GM18498 (cell line): ENCODE data around the gene TAS1R2.
"Not testable (repeated sequence)": the region's sequence is repeated elsewhere in the genome, so short reads cannot be mapped to it uniquely, and the experiment has no call there.

ENCODE experiments used
- ATAC-seq: cut with Tn5 transposase; IDR thresholded peaks from one replicate; pipeline ENCODE4 v1.9.1; 2021; ENCODE audit warnings: mild to moderate bottlenecking, moderate library complexity; ENCODE audit not compliant: unreplicated experiment

Gene TAS1R2

DNA sequence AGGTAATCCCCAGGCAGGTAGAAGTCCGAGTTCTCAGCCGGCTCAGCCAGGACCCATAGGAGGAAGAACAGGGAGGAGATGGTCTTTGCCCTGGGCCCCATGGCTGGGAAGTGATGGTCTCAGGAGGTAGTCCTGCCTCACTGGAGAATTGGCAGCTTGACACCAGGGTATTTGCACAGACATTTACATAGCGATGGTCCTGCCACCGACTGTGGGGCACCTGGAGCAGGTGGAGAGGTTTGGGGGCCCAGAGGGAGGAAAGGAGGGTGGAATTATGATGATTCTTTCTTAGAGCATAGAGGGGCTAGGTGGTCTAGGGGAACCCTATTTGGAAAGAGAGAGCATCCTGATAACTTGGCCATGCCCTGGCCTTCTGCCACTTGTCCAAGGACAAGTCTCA lies at the start of gene TAS1R2:
TSS of gene TAS1R2 (minus strand) at position 101 of the 400 bp plus-strand sequence. CDS start at position 101, 0 bp downstream.
- no peak for ATAC-seq

DNA sequence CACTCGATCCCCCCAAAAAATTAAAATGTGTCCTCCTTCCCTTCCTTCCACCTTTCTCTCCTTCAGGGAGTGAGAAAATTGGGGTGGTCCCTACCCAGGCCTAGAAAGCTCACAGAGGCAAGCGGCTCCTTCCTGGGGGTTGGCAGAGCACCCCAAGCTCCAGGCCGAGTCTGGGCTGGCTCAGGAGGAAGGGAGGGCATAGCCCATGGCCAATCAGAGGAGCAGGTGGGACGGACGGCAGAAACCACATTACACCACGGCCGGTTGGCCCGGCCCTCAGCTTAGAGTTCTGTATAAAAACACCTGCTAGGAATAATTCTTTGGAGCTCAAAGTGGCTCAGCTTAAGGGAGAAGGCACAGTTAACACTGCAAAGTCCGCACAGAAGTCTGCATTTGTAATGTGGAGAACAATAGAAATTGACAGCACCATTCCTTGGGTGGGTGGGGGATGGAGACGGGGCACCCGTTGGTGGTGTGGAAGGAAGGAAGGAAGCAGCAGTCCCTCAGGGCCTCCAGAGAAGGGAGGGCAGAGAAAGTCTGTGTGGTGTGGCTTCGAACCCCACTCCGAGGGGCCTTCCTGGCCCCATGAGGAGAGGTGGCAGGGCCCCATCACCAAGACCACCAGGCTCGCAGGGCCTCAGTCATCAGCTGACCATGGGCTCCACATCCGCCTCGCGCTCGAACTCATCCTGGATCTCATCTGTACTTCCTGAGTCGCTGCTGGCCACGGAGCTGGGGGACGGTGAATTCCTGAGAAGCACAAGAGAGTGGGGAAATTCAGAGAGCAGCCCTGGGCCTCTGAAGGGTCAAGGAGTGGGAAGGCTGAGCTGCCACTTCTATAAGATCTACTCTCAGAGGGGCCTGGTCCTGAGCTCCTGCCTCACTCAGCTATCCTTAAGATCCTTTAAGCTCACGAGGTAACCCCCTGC lies 48.7 kb upstream of the TAS1R2 start:
- no peak for ATAC-seq

DNA sequence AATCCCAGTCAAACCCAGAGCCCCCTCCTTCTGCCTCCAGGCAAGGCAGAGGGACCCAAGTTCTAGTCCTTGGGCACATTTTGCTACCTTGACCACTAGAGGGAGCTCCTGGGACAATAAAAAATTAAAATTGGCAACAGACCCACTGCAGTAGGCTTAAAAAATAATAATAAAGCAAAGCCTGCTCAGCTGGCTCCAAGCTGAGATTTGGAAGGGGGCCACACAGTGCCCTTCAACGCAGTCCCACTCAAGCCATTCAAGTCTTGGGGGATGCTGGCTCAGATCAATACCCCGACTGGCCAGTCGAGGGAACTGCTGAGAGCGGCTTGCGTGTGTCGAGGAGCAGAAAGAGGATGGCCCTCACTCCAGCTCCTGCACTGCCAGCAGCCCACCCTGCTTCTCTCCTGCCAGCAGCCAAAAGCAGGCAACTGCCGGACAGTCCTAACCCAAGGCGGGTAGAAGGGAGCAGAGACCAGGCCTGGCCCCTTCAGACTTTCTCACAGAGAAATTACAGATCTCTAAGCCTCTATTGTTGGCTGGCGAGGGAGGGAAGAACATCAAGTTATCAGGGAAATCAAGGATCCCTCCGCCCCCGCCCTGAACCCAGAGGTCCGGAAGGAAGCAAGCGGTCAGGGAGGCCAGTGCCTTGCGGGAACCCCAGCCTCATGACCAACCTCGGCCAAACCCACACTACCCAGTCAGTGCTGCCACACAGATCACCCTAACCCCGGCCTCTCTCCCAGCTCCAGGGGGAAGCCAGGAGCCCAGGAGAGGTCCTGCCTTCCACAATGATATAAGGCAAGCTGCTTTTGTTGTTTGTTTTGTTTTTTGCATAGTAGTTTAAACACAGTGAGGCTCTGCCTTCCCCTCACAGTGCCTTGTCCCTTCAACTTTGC lies 47.8 kb upstream of the TAS1R2 start:
- no peak for ATAC-seq

DNA sequence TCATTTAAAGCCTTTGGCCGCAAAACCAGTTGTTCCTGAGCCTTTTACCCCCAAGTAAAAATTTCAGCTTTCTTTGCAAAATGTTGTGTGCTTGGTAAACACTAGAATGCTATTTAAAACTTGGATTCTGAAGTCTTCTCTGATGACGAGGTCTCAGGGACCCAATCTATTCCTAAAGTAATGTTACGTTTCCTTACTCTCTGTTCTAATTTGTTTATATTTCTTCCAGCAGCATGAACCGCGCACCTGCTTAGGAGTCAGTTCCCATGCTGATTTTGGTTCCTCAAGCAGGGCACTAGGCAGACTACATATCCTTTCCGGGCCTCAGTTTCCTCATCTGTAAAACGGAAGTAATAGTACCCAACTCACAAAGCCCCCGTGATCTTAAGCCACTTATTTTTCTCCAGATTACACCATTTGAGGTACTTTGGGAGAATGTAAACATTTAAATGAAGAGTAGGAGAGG lies 43.9 kb upstream of the TAS1R2 start:
- ATAC-seq = no peak

DNA sequence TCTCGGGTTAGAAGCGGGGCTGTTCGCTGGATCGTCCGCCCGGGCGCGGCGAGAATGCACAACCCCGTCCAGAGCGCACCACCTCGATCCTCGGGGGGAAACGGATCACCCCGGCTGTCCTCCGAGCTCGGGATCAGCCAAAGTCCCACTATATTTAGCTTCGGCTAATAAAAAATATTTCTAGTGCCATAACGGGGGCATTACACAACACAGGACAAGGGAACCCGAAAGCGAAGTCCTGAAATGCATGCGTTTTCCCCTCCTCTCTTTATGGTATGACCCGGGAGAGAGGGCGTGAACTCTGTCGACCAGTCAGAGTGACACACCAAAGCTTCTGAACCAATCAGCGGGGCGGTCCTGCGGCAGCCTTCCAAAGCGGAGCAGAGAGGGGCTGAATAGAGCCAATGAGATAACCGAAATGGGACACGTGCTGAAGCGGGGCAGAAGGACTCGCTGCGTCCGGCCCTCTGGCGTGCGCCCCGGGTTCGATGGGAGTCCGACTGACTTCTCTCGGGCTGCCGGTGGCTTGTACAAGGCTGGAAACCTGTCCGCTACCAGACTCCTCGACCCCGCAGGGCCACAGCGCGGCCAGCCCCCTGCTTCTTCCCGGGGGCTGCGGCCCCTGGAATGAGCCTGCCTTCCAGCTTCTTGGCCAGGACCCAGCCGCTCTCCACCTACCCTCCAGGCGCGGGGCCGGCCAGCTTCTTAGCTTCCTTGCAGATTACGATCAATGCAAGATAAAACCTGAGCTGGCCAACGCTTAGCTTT lies 43.2 kb upstream of the TAS1R2 start, which contains the start of gene ALDH4A1:
TSS of gene ALDH4A1 (minus strand) at position 33 of the 768 bp plus-strand sequence. CDS start at position 1, 32 bp downstream.
- ATAC-seq = peak; percentile 94

DNA sequence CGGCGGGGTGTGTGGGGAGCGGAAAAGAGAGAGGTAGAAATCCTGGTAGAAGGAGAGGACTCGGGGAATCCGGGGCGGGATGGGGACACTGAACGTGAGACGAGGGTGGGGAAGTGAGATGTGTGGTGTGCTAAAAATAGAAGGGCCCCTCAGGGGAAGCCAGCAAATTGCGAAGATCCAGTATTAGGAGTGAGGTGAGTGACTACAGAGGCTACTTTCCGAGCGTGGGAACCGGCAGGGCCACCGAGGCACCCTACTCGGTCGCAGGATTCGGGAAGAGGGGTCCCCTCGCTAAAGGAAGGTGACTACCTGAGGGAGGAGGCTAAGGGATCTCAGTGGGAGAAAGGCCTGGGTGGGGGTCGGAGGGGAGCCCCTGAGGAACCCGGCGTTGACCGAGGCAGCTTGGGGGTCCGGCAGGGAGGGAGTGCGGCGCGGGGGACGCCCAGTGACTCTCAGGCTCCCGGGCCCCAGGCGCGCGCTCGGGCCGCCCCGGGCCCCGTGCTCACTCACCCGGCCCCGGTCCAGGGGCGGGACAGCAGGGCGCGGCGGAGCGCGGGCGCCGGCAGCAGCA lies 42.6 kb upstream of the TAS1R2 start:
- no peak for ATAC-seq

DNA sequence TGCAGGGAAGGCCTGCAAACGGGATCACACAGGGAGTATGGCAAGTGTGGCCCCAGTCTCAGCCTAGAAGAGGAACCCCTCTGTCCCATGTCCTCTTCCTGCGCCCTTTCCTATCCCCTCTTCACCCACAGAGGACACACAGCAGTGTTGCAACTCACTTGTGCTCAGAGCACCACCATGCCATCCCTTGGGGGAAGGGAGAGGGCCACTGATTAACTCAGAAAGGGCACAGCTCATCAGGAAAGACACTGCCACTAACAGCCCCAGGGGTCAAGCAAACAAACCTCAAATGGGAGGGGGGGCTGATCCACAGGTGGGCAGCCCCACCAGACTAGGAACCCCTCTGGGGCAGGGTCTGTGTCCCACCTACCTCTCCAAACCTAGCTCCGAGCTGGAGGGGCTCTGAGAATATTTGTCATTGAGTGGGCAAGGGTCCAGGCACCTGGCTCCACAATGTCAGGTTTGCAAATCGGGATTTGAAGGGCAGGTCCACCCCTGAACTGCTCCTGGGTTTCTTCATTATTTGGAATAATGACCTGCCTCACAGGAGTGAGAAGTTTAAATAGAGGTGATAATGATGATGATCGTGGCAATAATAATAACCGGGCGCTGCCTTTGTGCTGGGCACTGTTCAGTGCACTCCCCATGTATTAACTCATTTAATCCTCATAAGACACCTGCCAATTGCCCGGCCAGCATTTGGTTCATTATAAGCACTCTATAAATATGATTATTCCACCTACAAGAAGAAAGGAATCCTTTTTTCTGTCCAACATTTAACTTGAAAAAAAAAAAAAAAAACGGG lies 41.9 kb upstream of the TAS1R2 start:
- no peak for ATAC-seq

DNA sequence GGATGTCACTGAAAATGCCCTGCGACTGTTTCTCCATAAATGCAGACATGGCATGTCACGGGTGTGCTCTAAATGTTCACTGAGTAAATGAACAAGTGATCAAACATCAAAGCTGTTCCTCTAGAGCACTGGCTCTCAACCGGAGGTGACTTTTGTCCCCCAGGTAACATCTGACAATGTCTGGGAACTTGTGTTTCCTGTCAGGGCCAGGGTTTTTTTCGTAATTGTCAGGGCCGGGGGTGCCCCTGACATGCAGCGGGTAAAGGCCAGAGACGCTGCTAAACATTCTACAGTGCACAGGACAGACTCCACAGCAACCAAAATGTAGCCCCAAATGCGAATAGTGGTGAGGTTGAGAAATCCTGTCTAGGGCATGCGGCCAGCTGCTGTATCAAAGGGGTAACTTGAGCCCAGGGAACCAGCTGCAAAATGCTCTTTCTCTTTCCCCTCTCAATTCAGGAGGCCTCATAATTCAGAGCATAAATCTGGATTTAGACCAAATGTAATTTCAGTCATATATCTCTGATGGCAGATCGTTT lies 40.9 kb upstream of the TAS1R2 start:
- no peak for ATAC-seq

DNA sequence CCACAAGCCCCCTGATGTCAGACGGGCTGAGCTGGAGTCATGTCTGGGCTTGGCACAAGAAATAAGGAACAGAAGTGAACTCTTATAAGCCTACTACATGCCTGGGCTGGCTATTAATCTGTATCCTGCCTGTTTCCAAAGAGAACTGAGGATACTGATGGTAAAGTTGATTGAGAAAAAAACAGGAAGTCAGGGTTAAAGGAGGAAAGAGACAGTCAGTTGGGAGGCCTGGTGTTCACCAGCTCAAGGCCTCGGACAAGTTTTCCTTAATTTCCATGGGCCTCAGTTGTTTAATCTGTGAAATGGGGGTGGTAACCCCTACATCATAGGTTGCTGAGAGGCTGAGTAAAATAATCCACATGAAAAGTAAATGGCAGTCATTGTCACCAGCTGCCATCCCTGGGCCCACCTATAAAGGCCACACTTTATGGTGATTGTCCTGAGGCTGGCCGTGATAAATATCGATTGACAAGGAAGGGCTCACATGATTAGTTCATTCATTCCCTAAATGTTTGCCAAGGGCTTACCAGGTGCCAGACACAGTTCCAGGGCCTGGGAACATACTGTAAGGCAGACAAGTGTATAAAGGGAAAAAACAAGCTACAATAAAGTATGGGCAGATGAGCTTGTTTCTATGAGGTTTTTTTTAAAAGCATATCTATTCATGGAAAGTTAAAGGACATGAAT lies 40.0 kb upstream of the TAS1R2 start:
- no peak for ATAC-seq

DNA sequence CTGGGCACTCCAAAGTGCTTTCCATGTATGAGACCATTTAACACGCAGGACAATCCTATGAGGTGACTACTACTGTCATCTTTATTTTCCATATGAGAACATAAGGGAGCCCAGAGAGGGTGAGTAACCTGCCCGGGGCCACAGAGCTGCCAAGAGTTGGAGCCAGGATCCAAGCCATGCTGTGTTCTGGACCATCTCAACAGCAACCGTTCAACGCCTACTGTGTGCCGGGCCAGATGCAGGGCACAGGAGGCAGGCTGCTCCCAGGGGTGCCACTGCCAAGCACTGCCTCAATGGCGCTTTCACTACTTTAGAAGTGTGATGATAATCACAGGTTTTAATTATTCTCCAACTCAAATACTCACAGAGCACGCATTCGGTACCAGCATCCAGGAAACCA lies 39.1 kb upstream of the TAS1R2 start:
- no peak for ATAC-seq

DNA sequence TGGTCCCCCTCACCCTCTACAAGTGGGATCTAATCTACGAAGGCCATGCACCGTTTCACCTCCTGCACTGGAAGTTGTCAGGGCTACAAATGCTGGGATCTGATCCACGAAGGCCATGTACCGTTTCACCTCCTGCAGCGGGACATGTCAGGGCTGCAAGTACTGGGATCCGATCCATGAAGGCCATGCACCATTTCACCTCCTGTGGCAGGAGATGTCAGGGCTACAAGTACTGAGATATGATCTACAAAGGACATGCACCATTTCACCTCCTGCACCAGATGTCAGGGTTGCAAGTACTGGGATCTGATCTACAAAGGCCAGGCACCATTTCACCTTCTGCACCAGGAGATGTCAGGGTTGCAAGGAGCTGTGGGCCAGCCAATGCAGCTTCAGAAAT lies 35.9 kb upstream of the TAS1R2 start:
- ATAC-seq = no peak

DNA sequence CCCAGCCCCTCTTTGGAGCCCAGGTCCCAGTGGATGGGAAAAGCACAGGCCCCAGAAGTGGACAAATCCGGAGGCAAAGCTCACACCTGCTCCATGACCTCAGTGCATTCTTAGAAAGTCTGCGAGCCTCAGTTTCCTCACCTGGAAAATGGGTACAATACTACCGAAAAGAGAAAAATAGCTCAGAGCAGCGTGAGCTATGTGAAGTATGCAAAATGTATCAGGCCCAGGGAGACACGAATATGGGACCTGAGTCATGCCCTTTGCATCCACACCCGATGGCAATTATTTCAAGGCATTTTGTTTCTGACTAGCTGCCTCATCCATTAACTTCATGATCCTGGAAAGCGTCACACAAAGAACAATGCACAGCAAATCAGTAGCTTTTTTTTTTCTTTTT lies 33.7 kb upstream of the TAS1R2 start:
- no peak for ATAC-seq

DNA sequence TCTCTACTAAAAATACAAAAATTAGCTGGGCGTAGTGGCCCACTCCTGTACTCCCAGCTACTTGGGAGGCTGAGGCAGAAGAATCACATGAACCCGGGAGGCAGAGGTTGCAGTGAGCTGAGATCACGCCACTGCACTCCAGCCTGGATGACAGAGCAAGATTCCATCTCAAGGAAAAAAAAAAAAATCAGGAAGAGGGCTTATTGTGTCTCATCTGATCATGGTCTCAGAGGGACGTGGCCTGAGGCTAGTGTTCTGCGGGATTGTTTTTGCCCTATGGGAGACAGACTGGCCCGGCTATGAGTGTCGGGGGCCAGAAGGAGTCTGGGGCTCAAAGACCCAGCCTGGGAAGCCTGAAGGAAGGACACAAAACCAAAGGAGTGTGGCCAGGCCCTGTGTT lies 32.4 kb upstream of the TAS1R2 start:
- not testable (repeated sequence) for ATAC-seq

DNA sequence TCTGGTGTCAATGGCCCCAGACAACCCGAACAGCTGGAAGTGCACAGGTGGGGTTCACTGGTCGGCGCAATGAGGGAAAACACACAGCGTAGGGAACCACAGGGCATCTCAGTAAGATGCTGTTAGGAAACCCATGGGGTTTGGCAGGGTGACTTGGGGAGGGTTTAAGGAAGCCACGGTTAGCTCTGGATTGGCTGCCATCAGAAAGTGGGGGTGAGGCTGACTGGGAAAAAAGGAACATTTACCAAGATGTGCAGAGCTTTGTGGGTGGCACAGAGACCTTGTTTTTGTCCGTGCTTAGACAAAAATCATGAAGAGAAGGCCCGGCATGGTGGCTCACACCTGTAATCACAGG lies 31.9 kb upstream of the TAS1R2 start:
- ATAC-seq = no peak

DNA sequence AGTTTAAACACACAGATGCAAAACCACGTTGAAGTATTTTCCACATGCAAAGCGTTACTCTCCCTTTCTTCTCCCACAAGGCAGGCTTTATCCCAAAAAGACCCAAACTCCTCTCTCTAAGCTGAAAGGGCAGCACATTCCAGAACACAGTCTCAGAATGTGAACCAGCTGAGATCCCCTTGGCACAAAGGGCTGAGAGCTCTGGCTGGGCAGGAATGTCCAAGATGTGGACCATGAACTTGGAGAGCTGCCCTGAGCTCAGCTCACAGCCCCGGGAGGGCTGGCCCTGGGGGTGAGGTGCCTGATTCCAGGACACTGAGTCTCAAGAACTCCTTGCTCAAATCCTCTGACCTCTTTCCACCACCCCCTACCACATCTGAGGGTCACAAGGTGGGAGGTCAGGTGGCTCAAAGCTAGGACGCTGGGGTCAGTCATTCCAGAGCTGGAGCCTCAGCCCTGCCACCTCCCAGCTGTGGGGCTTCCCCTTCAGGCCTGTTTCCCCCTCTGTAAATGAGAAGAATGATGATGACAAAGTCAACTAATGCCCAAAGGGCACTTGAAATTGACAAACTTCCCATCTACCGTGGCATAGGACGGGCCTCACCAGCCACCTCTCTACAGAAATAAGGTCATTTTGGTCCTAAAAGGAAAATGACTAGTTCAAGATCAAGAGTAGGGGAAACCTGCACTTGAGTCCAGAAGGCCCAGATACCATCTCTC lies 31.4 kb upstream of the TAS1R2 start:
- ATAC-seq = no peak

DNA sequence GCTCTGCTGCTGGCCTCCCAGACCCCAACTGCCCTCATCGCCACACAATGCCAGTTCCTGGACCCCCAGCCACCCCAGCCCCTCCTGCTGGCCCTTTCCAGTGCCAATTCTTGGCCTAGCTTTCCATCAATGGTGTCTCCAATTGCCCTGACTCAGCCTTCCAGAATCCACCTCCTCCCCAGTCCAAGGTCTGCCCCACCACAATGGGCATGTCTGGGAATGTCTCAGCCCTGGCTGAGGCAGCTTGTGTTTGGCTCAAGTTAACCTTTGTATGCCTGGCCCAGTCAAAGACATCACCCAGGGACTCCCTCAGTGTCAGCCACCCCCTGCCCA lies 26.5 kb upstream of the TAS1R2 start:
- ATAC-seq = no peak

DNA sequence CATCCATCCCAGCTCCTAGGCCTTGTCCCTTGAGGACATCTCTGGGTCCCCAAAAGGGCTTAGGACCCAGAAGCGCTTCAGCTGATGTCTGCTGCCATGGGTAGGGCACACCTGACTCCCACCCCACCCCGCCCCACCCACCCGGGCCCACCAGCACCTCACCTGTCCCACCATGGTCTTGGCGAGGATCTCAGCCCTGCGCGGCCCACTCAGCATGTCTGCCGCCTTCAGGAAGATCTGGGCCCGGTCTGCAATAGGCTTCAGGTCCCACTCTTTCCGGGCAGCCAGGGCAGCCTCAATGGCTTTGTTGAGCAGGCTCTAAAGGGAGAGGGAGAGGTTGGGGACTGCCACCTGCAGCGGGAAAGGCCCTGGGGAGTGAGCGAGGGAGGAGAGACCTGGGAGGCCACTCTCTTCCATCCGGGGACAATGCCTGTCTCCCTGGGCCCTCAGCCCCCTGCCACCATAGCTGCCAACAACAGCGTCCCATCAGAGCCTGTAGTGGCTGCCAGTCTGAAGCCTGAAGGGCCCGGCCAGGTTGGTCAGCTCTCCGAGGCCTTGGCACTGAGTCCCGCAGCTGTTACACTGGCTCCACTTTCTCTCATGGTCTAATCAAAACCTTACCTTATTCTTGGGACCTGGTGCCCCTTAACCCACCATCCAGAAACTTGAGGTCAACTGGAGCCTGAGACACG lies 26.0 kb upstream of the TAS1R2 start:
- ATAC-seq = no peak

DNA sequence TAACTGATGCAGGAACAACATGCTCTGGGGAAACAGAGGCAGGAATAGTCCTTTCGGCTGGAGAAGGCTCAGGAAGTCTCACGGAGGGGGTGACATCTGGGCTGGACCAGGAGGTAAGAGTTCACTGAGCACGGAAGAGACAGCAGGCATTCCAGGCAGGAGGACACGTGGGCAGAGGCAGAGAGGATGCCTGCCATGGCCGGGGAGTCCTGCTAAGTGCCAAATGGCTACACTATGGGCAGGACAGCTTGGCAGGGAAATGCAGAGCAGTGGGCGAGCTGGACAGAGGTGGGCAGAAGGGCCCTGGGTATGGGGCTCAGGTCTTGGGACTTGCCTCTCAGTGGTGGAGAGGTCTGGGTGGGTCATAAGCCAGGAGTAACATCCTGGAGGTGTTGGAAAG lies 25.3 kb upstream of the TAS1R2 start:
- no peak for ATAC-seq
